Stimulated activated CD4-positive, alpha-beta T cell treated with anti-CD3 and anti-CD28 coated beads, Interleukin-4, amount 100 ng/mL, for 24 hours (primary cell): ENCODE results near the gene SLC6A9.

Source experiments
- DNase-seq: peaks from one replicate; pipeline ENCODE4 v3.0.0-alpha.2; 2020

The SLC6A9 gene

GRCh38 chr1:44031252-44032169, at the start of gene SLC6A9:
Gene SLC6A9 (minus strand): TSS chr1:44031462. CDS start chr1:44024277, 7,185 bp downstream.
- peak; percentile 58 for DNase-seq

GRCh38 chr1:44079566-44079965, 48.3 kb upstream of the SLC6A9 start:
- DNase-seq: no peak

GRCh38 chr1:44078104-44078503, 46.8 kb upstream of the SLC6A9 start:
- DNase-seq: no peak

GRCh38 chr1:44077421-44077820, 46.2 kb upstream of the SLC6A9 start:
- no peak for DNase-seq

GRCh38 chr1:44076066-44076465, 44.8 kb upstream of the SLC6A9 start:
- no peak for DNase-seq

- no peak for DNase-seq
Measured at GRCh38 chr1:44074415-44074814, 43.2 kb upstream of the SLC6A9 start.

- DNase-seq: no peak
Measured at GRCh38 chr1:44073528-44073927, 42.3 kb upstream of the SLC6A9 start.

- DNase-seq: no peak
Measured at GRCh38 chr1:44072821-44073220, 41.6 kb upstream of the SLC6A9 start.

- no peak for DNase-seq
Measured at GRCh38 chr1:44072204-44072603, 40.9 kb upstream of the SLC6A9 start.

- no peak for DNase-seq
Measured at GRCh38 chr1:44071461-44071860, 40.2 kb upstream of the SLC6A9 start.

- DNase-seq: no peak
Measured at GRCh38 chr1:44068442-44068921, 37.2 kb upstream of the SLC6A9 start.

GRCh38 chr1:44067266-44068250, 36.3 kb upstream of the SLC6A9 start:
- no peak for DNase-seq

GRCh38 chr1:44062656-44063179, 31.5 kb upstream of the SLC6A9 start:
- DNase-seq: no peak

- DNase-seq: no peak
Measured at GRCh38 chr1:44061857-44062256, 30.6 kb upstream of the SLC6A9 start.

GRCh38 chr1:44060830-44061267, 29.6 kb upstream of the SLC6A9 start:
- no peak for DNase-seq

GRCh38 chr1:44059664-44060355, 28.5 kb upstream of the SLC6A9 start:
- DNase-seq: no peak

GRCh38 chr1:44059212-44059611, 27.9 kb upstream of the SLC6A9 start:
- DNase-seq: no peak

GRCh38 chr1:44057293-44057692, 26.0 kb upstream of the SLC6A9 start:
- DNase-seq: no peak

- no peak for DNase-seq
Measured at GRCh38 chr1:44053394-44053793, 22.1 kb upstream of the SLC6A9 start.

- DNase-seq: no peak
Measured at GRCh38 chr1:44050261-44050660, 19.0 kb upstream of the SLC6A9 start.

- DNase-seq: no peak
Measured at GRCh38 chr1:44049839-44050238, 18.6 kb upstream of the SLC6A9 start.

- DNase-seq: no peak
Measured at GRCh38 chr1:44048532-44049215, 17.4 kb upstream of the SLC6A9 start.
